CD4-positive, alpha-beta memory T cell (primary cell): Measurements from ENCODE around the gene CDHR4. TPM values are rescaled to one million over a fixed set of nuclear protein-coding genes. Genes with fewer than 3 reads are reported as not detected.
"Not testable (repeated sequence)": the region's sequence is repeated elsewhere in the genome, so short reads cannot be mapped to it uniquely, and the experiment has no call there.

Source experiments
- CTCF ChIA-PET: fragments of 350-600 bp; sonication (Branson Sonifier 250); formaldehyde crosslinking; loops from one replicate; lab custom pipeline; 2021; ENCODE audit warnings: inconsistent platforms; ENCODE audit not compliant: partially characterized antibody; lab: Charles Lee
- POLR2A ChIA-PET: fragments of 350-600 bp; sonication (Branson Sonifier 250); formaldehyde crosslinking; loops from one replicate; lab custom pipeline; 2021; ENCODE audit not compliant: partially characterized antibody; lab: Charles Lee
- DNase-seq, 5 donors: peaks; one replicate each; pipeline versions ENCODE4 v3.0.0 to v3.0.0-alpha.2; 2020 to 2022; ENCODE audit warnings: mixed read lengths in 1 of 5
- H3K27ac ChIP-seq: one replicate; pipeline ENCODE4 v1.7.0; 2013; ENCODE audit warnings: low read depth, low read length
- H3K27me3 ChIP-seq: 2 replicates; pipeline ENCODE4 v1.7.0; 2013; ENCODE audit warnings: mild to moderate bottlenecking, low read length, moderate library complexity; ENCODE audit not compliant: insufficient read depth
- H3K36me3 ChIP-seq: 2 replicates; pipeline ENCODE4 v1.7.0; 2013; ENCODE audit warnings: mild to moderate bottlenecking, low read length, moderate library complexity; ENCODE audit not compliant: insufficient read depth
- H3K4me1 ChIP-seq: 2 replicates; pipeline ENCODE4 v1.7.0; 2013; ENCODE audit warnings: mild to moderate bottlenecking, low read length, moderate library complexity; ENCODE audit not compliant: insufficient read depth
- H3K4me3 ChIP-seq, 2 donors: one replicate each; pipeline ENCODE4 v1.7.0; 2013; ENCODE audit warnings: low read length in 2 of 2, mild to moderate bottlenecking in 1 of 2
- H3K9me3 ChIP-seq, 2 donors: one replicate each; pipeline ENCODE4 v1.7.0; 2013; ENCODE audit warnings: low read length in 2 of 2, control low read depth in 1 of 2; ENCODE audit not compliant: control insufficient read depth in 1 of 2
- H3K27ac Mint-ChIP-seq, 7 donors: one replicate each; pipeline ENCODE4 v1.8.0; 2020 to 2021; ENCODE audit warnings: mixed read lengths in 7 of 7, mild to moderate bottlenecking in 6 of 7, inconsistent platforms in 3 of 7, moderate library complexity in 3 of 7
- H3K27me3 Mint-ChIP-seq, 2 donors: one replicate each; pipeline ENCODE4 v1.8.0; 2020 to 2021; ENCODE audit warnings: mixed read lengths in 2 of 2
- H3K36me3 Mint-ChIP-seq, 2 donors: one replicate each; pipeline ENCODE4 v1.8.0; 2020 to 2021; ENCODE audit warnings: mixed read lengths in 2 of 2, inconsistent platforms in 1 of 2, mild to moderate bottlenecking in 1 of 2
- H3K4me1 Mint-ChIP-seq, 4 donors: one replicate each; pipeline ENCODE4 v1.8.0; 2020 to 2021; ENCODE audit warnings: mixed read lengths in 4 of 4, mild to moderate bottlenecking in 1 of 4
- H3K4me3 Mint-ChIP-seq, 8 donors: one replicate each; pipeline ENCODE4 v1.8.0; 2020 to 2021; ENCODE audit warnings: mixed read lengths in 8 of 8, mild to moderate bottlenecking in 7 of 8, moderate library complexity in 6 of 8, inconsistent platforms in 3 of 8
- H3K9me3 Mint-ChIP-seq, 8 donors: one replicate each; pipeline ENCODE4 v1.8.0; 2020 to 2021; ENCODE audit warnings: mixed read lengths in 8 of 8, mild to moderate bottlenecking in 5 of 8, inconsistent platforms in 3 of 8, moderate library complexity in 1 of 8
- intact Hi-C: fragments of 100-400 bp; cut with micrococcal nuclease; formaldehyde crosslinking; loops from one replicate; pipeline ENCODE4 v1.15.1; 2023
- polyA plus RNA-seq, 2 donors: library from polyadenylated mRNA; unstranded; fragments of 300-500 nt; fragmentation: Illumina TruSeq; gene quantifications; one replicate each; pipeline ENCODE4 v1.2.3, GENCODE V29; 2021
- total RNA-seq, 2 experiments: library from RNA; stranded (reverse); gene quantifications; one replicate each; pipeline ENCODE4 v1.2.3, GENCODE V29; 2021

The CDHR4 gene
- total and polyA plus RNA-seq, 4 experiments from 2014 or later = 0.17 TPM; not detected in 3

GRCh38 chr3:49757197-49757596, 42.5 kb downstream of the CDHR4 start:
- no peak overlapping the region for H3K27ac ChIP-seq
- no peaks in the 10 kb centered on the region for H3K27me3 Mint-ChIP-seq
- H3K36me3 ChIP-seq = no peaks in the 10 kb centered on the region
- no peak for DNase-seq
- no peak overlapping the region for H3K4me3 ChIP-seq
- intact Hi-C loops = no loop called here
- ChIA-PET CTCF (interaction anchor here (0.7 to 1.5 kb wide), 2 partner anchors 13 to 16 kb away, joined by 3 read pairs; no protein-coding TSS in a partner anchor), POLR2A (no interaction called here)
- peaks cover 10% of the 10 kb centered on the region for H3K4me1 ChIP-seq
- no peak overlapping the region for H3K27ac Mint-ChIP-seq
- peaks cover 0 to 8% of the 10 kb centered on the region in 2 donors for H3K36me3 Mint-ChIP-seq
- no peaks in the 10 kb centered on the region for H3K9me3 ChIP-seq
- H3K4me3 Mint-ChIP-seq = no peak overlapping the region
- peaks cover 33 to 50% (median 40%) of the 10 kb centered on the region in 4 donors for H3K4me1 Mint-ChIP-seq
- no peaks in the 10 kb centered on the region for H3K9me3 Mint-ChIP-seq
- no peaks in the 10 kb centered on the region for H3K27me3 ChIP-seq

DNA sequence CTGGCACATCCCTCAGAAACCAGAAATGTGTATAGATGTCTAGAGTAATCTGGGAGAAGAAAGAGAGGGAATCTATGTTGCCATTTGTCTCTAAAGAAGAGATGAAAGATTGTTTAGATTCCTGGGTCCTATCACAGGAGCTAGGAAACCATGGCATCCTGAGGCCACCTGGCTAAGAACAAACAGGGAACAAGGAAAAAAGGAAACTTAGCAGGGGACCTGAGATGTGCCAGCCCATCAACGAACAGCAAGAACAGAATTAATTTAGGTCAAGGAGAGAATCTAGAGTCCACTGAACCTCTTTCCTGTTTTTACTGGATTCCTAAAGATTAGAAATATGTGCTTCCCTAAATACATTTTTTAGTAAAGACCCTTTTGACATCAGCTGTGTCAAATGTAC, 43.6 kb downstream of the CDHR4 start:
- Histone ChIP-seq H3K4me1 (peaks cover 10% of the 10 kb centered on the region), H3K27ac (no peak overlapping the region), H3K4me3 (no peak overlapping the region), H3K36me3 (no peaks in the 10 kb centered on the region), H3K9me3 (no peaks in the 10 kb centered on the region), H3K27me3 (no peaks in the 10 kb centered on the region)
- Mint-ChIP-seq H3K27ac (peak overlapping the region in 2 of 7 donors; percentile 17 to 38), H3K9me3 (no peaks in the 10 kb centered on the region), H3K4me1 (peaks cover 33 to 50% (median 40%) of the 10 kb centered on the region in 4 donors), H3K4me3 (no peak overlapping the region), H3K36me3 (peaks cover 0 to 10% of the 10 kb centered on the region in 2 donors), H3K27me3 (no peaks in the 10 kb centered on the region)
- CTCF ChIA-PET = no interaction called here
- intact Hi-C loops = no loop called here
- POLR2A ChIA-PET = no interaction called here
- no peak for DNase-seq

DNA sequence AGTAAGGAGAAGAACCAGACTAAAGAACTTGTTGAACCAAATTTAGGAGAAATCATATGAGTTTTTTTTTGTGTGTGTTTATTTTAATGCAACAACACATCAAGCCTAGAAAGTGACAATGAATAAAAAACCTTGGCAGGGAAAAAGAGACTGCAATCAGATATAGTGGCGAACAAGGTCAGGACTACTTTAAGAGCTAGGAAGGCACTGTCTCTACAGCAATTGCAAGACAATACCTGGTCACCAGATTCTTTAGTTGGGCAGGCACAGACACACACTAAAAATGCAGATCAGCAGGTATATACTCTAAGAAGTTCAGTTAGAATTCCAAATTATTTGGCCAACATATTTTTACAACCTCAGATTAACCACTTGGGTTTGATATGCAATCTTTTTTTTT, 45.1 kb downstream of the CDHR4 start:
- Mint-ChIP-seq H3K36me3 (peaks cover 0 to 12% of the 10 kb centered on the region in 2 donors), H3K4me1 (peaks cover 35 to 51% (median 44%) of the 10 kb centered on the region in 4 donors), H3K9me3 (no peaks in the 10 kb centered on the region), H3K27ac (peak overlapping the region in 3 of 7 donors; percentile 36 to 75 (median 57)), H3K27me3 (no peaks in the 10 kb centered on the region), H3K4me3 (no peak overlapping the region)
- H3K4me1 ChIP-seq = peaks cover 10% of the 10 kb centered on the region
- no peaks in the 10 kb centered on the region for H3K9me3 ChIP-seq
- H3K27me3 ChIP-seq = no peaks in the 10 kb centered on the region
- no peak overlapping the region for H3K27ac ChIP-seq
- H3K36me3 ChIP-seq = no peaks in the 10 kb centered on the region
- DNase-seq = no peak
- POLR2A ChIA-PET = no interaction called here
- intact Hi-C loops = no loop called here
- CTCF ChIA-PET = no interaction called here
- no peak overlapping the region for H3K4me3 ChIP-seq

DNA sequence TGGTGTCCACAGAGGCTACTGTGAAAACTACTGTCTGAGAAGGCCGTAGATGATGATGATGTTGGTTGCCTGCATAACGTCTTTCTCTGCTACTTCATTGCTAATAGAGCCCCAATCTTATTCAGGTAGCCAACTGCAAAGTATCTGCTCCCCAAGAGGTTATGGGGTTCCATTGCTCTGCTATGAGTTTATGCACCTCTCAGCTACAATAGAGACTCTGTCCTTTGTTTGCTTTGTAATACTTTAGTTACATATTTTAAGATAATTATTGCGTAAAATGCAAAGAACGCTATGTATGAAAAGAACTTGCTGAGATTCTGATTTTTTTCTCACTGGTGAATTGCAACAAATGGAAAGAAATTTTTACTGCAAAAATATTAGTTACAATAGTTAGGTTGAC, 48.2 kb downstream of the CDHR4 start:
- POLR2A ChIA-PET = no interaction called here
- Mint-ChIP-seq H3K4me1 (peaks cover 27 to 35% (median 30%) of the 10 kb centered on the region in 4 donors), H3K9me3 (no peaks in the 10 kb centered on the region), H3K27me3 (no peaks in the 10 kb centered on the region), H3K36me3 (peaks cover 4 to 25% of the 10 kb centered on the region in 2 donors), H3K27ac (no peak overlapping the region), H3K4me3 (no peak overlapping the region)
- Histone ChIP-seq H3K27me3 (no peaks in the 10 kb centered on the region), H3K27ac (no peak overlapping the region), H3K9me3 (no peaks in the 10 kb centered on the region), H3K4me3 (no peak overlapping the region), H3K4me1 (peaks cover 10% of the 10 kb centered on the region), H3K36me3 (peaks cover 8% of the 10 kb centered on the region)
- CTCF ChIA-PET = no interaction called here
- intact Hi-C loops = no loop called here
- no peak for DNase-seq

DNA sequence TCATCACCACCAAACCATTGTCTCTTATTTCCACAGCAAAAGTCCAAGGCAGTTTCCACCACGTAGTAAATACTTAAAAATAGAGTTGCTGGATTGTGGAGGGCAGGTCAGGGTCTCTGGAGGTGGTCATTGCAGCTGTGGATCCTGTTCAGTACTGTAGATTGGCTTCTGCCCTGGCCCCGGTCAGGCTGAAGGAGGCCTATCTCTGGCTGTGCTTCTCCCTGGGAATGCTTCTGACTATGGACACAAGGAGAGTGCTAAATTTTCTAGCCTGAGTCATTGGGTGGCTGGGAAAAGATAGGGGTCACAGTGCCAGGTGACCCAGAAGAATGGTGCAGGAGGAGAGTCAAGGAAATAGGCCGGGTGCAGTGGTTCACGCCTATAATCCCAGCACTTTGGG, 49.6 kb downstream of the CDHR4 start:
- intact Hi-C loops = no loop called here
- no peak overlapping the region for H3K4me3 ChIP-seq
- CTCF ChIA-PET = no interaction called here
- H3K4me1 Mint-ChIP-seq = peaks cover 22 to 24% (median 22%) of the 10 kb centered on the region in 4 donors
- H3K27ac ChIP-seq = no peak overlapping the region
- no peaks in the 10 kb centered on the region for H3K27me3 Mint-ChIP-seq
- H3K9me3 Mint-ChIP-seq = no peaks in the 10 kb centered on the region
- H3K4me1 ChIP-seq = peaks cover 5% of the 10 kb centered on the region
- no peak for DNase-seq
- H3K36me3 ChIP-seq = peaks cover 8% of the 10 kb centered on the region
- H3K36me3 Mint-ChIP-seq = peaks cover 4 to 31% of the 10 kb centered on the region in 2 donors
- no peak overlapping the region for H3K4me3 Mint-ChIP-seq
- POLR2A ChIA-PET = no interaction called here
- no peaks in the 10 kb centered on the region for H3K27me3 ChIP-seq
- no peaks in the 10 kb centered on the region for H3K9me3 ChIP-seq
- H3K27ac Mint-ChIP-seq = peak overlapping the region in 3 of 7 donors; percentile 9 to 52 (median 28)

- H3K36me3 ChIP-seq, CTCF ChIA-PET, DNase-seq, H3K27me3 ChIP-seq, H3K9me3 ChIP-seq, POLR2A ChIA-PET, H3K27ac ChIP-seq, H3K4me1 ChIP-seq, H3K4me3 ChIP-seq, H3K9me3 Mint-ChIP-seq, intact Hi-C loops, H3K4me3 Mint-ChIP-seq, H3K27me3 Mint-ChIP-seq, H3K27ac Mint-ChIP-seq: not testable (repeated sequence)
- Mint-ChIP-seq H3K4me1 (peaks cover 13 to 22% (median 20%) of the 10 kb centered on the region in 4 donors), H3K36me3 (peaks cover 7 to 38% of the 10 kb centered on the region in 2 donors)
Observed at GRCh38 chr3:49748874-49749273, 50.8 kb downstream of the CDHR4 start.

GRCh38 chr3:49747792-49748480, 51.7 kb downstream of the CDHR4 start:
- POLR2A ChIA-PET = no interaction called here
- intact Hi-C loops = no loop called here
- Histone ChIP-seq H3K9me3 (no peaks in the 10 kb centered on the region), H3K4me3 (no peak overlapping the region), H3K4me1 (no peaks in the 10 kb centered on the region), H3K36me3 (peaks cover 8% of the 10 kb centered on the region), H3K27ac (no peak overlapping the region), H3K27me3 (no peaks in the 10 kb centered on the region)
- Mint-ChIP-seq H3K4me1 (peaks cover 5 to 18% (median 12%) of the 10 kb centered on the region in 4 donors), H3K36me3 (peaks cover 11 to 38% of the 10 kb centered on the region in 2 donors), H3K4me3 (no peak overlapping the region), H3K27me3 (no peaks in the 10 kb centered on the region), H3K27ac (peak overlapping the region in 4 of 7 donors; percentile 26 to 47 (median 32)), H3K9me3 (no peaks in the 10 kb centered on the region)
- CTCF ChIA-PET = no interaction called here
- no peak for DNase-seq
